HEK293T (cell line): ENCODE measurements around the gene ITGAX.

Source experiments
- ELF4 ChIP-seq: fragments of 450-650 bp; IDR thresholded peaks from 2 replicates; pipeline ENCODE4 v1.6.1; 2017; ENCODE audit warnings: antibody characterized with exemption
- FOXA1 ChIP-seq: fragments of 450-650 bp; IDR thresholded peaks from 2 replicates; pipeline ENCODE4 v1.6.1; 2016; ENCODE audit warnings: mild to moderate bottlenecking
- HDGF ChIP-seq: fragments of 450-650 bp; IDR thresholded peaks from 2 replicates; pipeline ENCODE4 v1.6.1; 2017; ENCODE audit warnings: antibody characterized with exemption, borderline replicate concordance
- NFRKB ChIP-seq: fragments of 450-650 bp; IDR thresholded peaks from 2 replicates; pipeline ENCODE4 v1.6.1; 2016; ENCODE audit warnings: mild to moderate bottlenecking, moderate library complexity
- SP1 ChIP-seq: fragments of 450-650 bp; IDR thresholded peaks from 2 replicates; pipeline ENCODE4 v1.6.1; 2017

DNA sequence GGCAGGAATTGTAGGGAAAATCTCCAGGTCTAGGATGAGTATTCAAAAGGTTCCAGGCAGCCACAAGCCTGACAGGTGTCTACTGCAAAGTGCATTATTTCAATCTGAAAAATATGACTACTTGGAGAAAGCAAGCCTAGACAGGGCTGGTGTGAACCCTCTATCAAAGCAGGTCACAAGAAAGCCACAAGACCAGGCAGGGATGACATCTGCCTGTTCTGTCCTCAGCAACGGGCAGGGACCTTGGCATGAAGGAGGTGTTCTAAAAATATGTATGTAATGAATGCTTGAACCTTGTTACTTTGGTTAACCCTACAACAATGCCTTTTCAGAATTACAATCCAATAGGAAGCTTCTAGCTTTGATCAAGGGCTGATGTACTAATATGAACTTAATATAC lies 74.3 kb downstream of the ITGAX start:
- TF ChIP-seq ELF4 (no peak), SP1 (no peak), HDGF (no peak), FOXA1 (no peak), NFRKB (no peak)
